Measurements from ENCODE around the gene DENND10. TPM values are rescaled to one million over a fixed set of nuclear protein-coding genes. Genes with fewer than 3 reads are reported as not detected.
A peak's percentile ranks its signal among the peaks of the same experiment; 100 is the strongest.

Gene DENND10
- total and polyA plus RNA-seq, 2 experiments from 2014 or later: 41.4 to 41.8 TPM

GRCh38 chr10:119073584-119073983 lies 30.3 kb upstream of the DENND10 start (continued):
- TF ChIP-seq ZNF462 (CRISPR knock-in tag; IDR thresholded peaks at IDR 0.05) (no peak), EZH2 (IDR thresholded peaks at IDR 0.05; ENCODE audit: low read depth, unreplicated experiment) (no peak), CREB1 (CRISPR knock-in tag; IDR thresholded peaks at IDR 0.05; ENCODE audit: low read depth) (no peak), POLR2AphosphoS5 (IDR thresholded peaks at IDR 0.05; ENCODE audit: low read depth) (no peak)

- Histone ChIP-seq H3K9me2 (ENCODE audit: insufficient read depth) (no peaks in the 10 kb centered on the region), H3K4me1 (ENCODE audit: insufficient read depth) (peaks cover 11% of the 10 kb centered on the region), H3K4me2 (peak overlapping the region; percentile 76), H2AFZ (no peak overlapping the region), H3K79me2 (replicated peaks; ENCODE audit: insufficient read depth) (peaks cover 71% of the 10 kb centered on the region), H3K27me3 (ENCODE audit: insufficient read depth) (no peaks in the 10 kb centered on the region), H3K27ac (ENCODE audit: low read depth) (peak overlapping the region; percentile 85; the same call in 1 of the 2 replicates), H3F3A (replicated peaks; ENCODE audit: low read depth) (no peaks in the 10 kb centered on the region), H3K36me3 (ENCODE audit: insufficient read depth) (peaks cover 7% of the 10 kb centered on the region; the same call in 1 of the 2 replicates), H4K20me1 (replicated peaks; ENCODE audit: insufficient read depth) (peaks cover 55% of the 10 kb centered on the region), H3K4me3 (peak overlapping the region; percentile 86)
- Mint-ChIP-seq H3K9me3 (no peaks in the 10 kb centered on the region), H3K27ac (peak overlapping the region; percentile 32; the same call in 1 of the 2 replicates), H3K4me1 (peaks cover 18% of the 10 kb centered on the region; the same call in 2 of the 3 replicates), H3K4me3 (peak overlapping the region; percentile 98), H3K27me3 (ENCODE audit: insufficient read depth, low read depth, poor library complexity) (peaks cover 13% of the 10 kb centered on the region), H3K36me3 (ENCODE audit: low read depth) (peaks cover 44% of the 10 kb centered on the region)
- DNase-seq (ENCODE audit: low spot score) (no peak), ATAC-seq (no peak)
- no peak for TF ChIP-seq ETS1 (IDR thresholded peaks at IDR 0.05)
- no peak for TF ChIP-seq CTCF (conservative IDR thresholded peaks at IDR 0.05; ENCODE audit: low read depth in 2 of 2)
Measured at GRCh38 chr10:119078422-119079179, 25.3 kb upstream of the DENND10 start.

Data from GM23338 (cell line).